ENCODE measurements around the gene ZFYVE27.

- TF ChIP-seq, protein P1, sequence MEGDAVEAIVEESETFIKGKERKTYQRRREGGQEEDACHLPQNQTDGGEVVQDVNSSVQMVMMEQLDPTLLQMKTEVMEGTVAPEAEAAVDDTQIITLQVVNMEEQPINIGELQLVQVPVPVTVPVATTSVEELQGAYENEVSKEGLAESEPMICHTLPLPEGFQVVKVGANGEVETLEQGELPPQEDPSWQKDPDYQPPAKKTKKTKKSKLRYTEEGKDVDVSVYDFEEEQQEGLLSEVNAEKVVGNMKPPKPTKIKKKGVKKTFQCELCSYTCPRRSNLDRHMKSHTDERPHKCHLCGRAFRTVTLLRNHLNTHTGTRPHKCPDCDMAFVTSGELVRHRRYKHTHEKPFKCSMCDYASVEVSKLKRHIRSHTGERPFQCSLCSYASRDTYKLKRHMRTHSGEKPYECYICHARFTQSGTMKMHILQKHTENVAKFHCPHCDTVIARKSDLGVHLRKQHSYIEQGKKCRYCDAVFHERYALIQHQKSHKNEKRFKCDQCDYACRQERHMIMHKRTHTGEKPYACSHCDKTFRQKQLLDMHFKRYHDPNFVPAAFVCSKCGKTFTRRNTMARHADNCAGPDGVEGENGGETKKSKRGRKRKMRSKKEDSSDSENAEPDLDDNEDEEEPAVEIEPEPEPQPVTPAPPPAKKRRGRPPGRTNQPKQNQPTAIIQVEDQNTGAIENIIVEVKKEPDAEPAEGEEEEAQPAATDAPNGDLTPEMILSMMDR (IDR thresholded peaks at IDR 0.05): no peak
- no peak for TF ChIP-seq ZFX (IDR thresholded peaks at IDR 0.05; ENCODE audit: borderline replicate concordance)
Observed at GRCh38 chr10:97724341-97724941, 12.5 kb upstream of the ZFYVE27 start.
